C4-2B (cell line): ENCODE measurements around the gene AFF2.

Experiments used
- H3K27ac ChIP-seq: fragments of 450-650 bp; 2 replicates; pipeline ENCODE4 v1.5.1; 2017
- ZFX ChIP-seq: fragments of 450-650 bp; IDR thresholded peaks from 2 replicates; pipeline ENCODE4 v1.6.1; 2017
- TF ChIP-seq, protein P1 (sequence below): fragments of 450-650 bp; conservative IDR thresholded peaks from 2 replicates; pipeline ENCODE4 v1.5.1; 2017; ENCODE audit warnings: mild to moderate bottlenecking

The AFF2 gene

GRCh38 chrX:148500423-148501385, at the start of gene AFF2:
TSS of gene AFF2 (plus strand) at chrX:148500617. CDS start at chrX:148501098, 481 bp downstream.
- no peak for TF ChIP-seq ZFX
- TF ChIP-seq, protein P1, sequence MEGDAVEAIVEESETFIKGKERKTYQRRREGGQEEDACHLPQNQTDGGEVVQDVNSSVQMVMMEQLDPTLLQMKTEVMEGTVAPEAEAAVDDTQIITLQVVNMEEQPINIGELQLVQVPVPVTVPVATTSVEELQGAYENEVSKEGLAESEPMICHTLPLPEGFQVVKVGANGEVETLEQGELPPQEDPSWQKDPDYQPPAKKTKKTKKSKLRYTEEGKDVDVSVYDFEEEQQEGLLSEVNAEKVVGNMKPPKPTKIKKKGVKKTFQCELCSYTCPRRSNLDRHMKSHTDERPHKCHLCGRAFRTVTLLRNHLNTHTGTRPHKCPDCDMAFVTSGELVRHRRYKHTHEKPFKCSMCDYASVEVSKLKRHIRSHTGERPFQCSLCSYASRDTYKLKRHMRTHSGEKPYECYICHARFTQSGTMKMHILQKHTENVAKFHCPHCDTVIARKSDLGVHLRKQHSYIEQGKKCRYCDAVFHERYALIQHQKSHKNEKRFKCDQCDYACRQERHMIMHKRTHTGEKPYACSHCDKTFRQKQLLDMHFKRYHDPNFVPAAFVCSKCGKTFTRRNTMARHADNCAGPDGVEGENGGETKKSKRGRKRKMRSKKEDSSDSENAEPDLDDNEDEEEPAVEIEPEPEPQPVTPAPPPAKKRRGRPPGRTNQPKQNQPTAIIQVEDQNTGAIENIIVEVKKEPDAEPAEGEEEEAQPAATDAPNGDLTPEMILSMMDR, result no peak
- no peak within 1 kb of the TSS for H3K27ac ChIP-seq

GRCh38 chrX:148457279-148457678, 43.1 kb upstream of the AFF2 start:
- TF ChIP-seq ZFX, result no peak
- TF ChIP-seq, protein P1, result no peak
- H3K27ac ChIP-seq, result no peak overlapping the region

DNA sequence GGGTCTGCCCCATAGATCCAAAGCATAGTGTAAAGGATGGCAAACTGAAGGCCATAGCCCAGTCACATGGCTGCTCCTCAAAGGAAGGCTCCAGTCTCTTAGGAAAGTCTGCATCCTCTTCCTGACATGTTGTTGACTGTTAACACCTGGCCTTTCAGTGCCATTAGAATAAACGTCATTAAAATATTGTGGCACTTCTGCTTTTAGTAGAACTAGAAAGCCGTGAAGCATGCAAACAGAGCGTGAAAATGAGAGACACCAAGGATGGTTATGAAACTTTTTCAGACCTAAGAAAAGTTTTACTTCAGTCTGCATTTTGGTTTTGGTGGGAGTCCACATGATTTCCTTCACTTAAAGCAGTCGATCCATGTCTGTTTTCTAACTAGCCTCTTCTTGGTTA, 41.1 kb upstream of the AFF2 start:
- no peak overlapping the region for H3K27ac ChIP-seq
- no peak for TF ChIP-seq ZFX
- TF ChIP-seq, protein P1, result no peak

DNA sequence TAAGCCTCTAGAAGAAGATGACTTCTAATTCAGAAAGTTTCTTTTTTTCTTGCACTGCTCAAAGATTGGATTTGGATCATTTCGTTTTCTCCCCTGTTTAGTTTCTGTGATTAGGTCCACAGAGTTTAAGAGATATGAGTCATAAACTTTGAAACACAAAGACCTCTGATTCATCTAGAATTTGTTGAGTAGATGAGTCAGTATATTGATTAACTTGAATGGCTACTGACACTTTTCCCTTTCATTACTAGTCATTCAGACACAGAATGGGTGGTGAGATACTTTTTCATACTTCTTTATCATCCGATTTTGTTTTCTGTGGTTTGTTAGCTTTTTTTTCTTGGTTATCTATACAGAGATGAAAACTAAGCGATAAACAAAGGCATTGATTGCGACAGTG, 34.1 kb upstream of the AFF2 start:
- no peak for TF ChIP-seq ZFX
- TF ChIP-seq, protein P1, result no peak

DNA sequence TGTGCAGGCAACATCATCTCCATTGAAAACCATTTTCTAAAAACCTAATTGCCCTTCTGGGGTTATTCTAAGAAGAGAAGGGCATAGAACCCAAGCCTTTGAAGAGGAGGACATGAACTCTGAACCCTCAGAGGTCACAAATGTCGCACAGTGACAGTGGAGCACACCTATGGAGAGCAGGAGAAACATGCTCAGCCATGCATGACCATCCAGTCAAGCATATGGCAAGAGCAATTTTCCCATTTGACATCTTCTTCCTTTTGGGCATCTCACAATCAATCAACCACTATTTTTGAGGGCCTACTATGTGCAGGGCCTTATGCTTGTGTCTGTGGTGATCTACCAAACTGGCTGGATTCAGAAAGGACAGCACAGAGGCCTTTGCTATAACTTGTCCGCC, 30.1 kb upstream of the AFF2 start:
- no peak overlapping the region for H3K27ac ChIP-seq
- TF ChIP-seq, protein P1, result no peak
- no peak for TF ChIP-seq ZFX

More for the DNA sequence above, 34.1 kb upstream of the AFF2 start:
- H3K27ac ChIP-seq, result no peak overlapping the region

DNA sequence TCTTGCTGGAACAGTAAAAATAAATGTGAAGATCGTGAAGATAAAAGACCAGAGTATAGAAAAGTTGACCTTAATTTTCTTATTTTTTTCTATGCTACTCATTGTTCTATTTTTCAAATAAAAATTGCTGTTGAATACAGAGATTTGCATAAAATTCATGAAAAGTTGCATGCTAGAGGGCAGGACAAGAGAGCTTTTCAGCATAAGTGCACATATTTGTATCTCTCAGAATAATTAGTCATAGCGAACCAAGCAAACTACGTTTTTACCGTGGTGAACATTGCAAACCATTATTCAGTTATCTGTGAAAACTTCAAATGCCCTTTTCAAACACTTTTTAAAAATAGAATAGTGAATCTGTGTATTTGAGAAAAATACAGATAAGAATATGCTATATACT, 26.4 kb upstream of the AFF2 start:
- no peak overlapping the region for H3K27ac ChIP-seq
- TF ChIP-seq, protein P1, result no peak
- TF ChIP-seq ZFX, result no peak

- no peak for TF ChIP-seq ZFX
- TF ChIP-seq, protein P1, result no peak
- no peak overlapping the region for H3K27ac ChIP-seq
These were observed 8.4 kb upstream of the AFF2 start for GRCh38 chrX:148492057-148492456.
